Measurements from ENCODE around the gene RRP1.

Gene RRP1

GRCh38 chr21:43750339-43751033, 38.9 kb upstream of the RRP1 start:
- H3K27ac ChIP-seq (ENCODE audit: poor library complexity, severe bottlenecking) = no peak overlapping the region
- no peak for ATAC-seq (ENCODE audit: low read depth)
- no peaks in the 10 kb centered on the region for H3K4me1 ChIP-seq (ENCODE audit: insufficient read depth, poor library complexity, severe bottlenecking)
- no peak for TF ChIP-seq CTCF (IDR thresholded peaks at IDR 0.05; ENCODE audit: poor library complexity, severe bottlenecking)
- H3K4me3 ChIP-seq (ENCODE audit: severe bottlenecking) = no peak overlapping the region
- DNase-seq (ENCODE audit: low spot score) = no peak
- no peaks in the 10 kb centered on the region for H3K27me3 ChIP-seq (ENCODE audit: insufficient read depth, poor library complexity, severe bottlenecking)
- H3K9me3 ChIP-seq (ENCODE audit: severe bottlenecking) = no peaks in the 10 kb centered on the region
- peaks cover 100% of the 10 kb centered on the region for H3K36me3 ChIP-seq (ENCODE audit: low read depth)

GRCh38 chr21:43751955-43752591, 37.3 kb upstream of the RRP1 start:
- Histone ChIP-seq H3K27me3 (ENCODE audit: insufficient read depth, poor library complexity, severe bottlenecking) (no peaks in the 10 kb centered on the region), H3K4me3 (ENCODE audit: severe bottlenecking) (no peak overlapping the region), H3K4me1 (ENCODE audit: insufficient read depth, poor library complexity, severe bottlenecking) (no peaks in the 10 kb centered on the region), H3K27ac (ENCODE audit: poor library complexity, severe bottlenecking) (no peak overlapping the region), H3K9me3 (ENCODE audit: severe bottlenecking) (no peaks in the 10 kb centered on the region), H3K36me3 (ENCODE audit: low read depth) (peaks cover 100% of the 10 kb centered on the region)
- no peak for DNase-seq (ENCODE audit: low spot score)
- no peak for TF ChIP-seq CTCF (IDR thresholded peaks at IDR 0.05; ENCODE audit: poor library complexity, severe bottlenecking)
- ATAC-seq (ENCODE audit: low read depth) = no peak

GRCh38 chr21:43752758-43753438, 36.5 kb upstream of the RRP1 start:
- no peak for TF ChIP-seq CTCF (IDR thresholded peaks at IDR 0.05; ENCODE audit: poor library complexity, severe bottlenecking)
- DNase-seq (ENCODE audit: low spot score) (no peak), ATAC-seq (ENCODE audit: low read depth) (no peak)
- H3K4me1 ChIP-seq (ENCODE audit: insufficient read depth, poor library complexity, severe bottlenecking) = no peaks in the 10 kb centered on the region
- H3K4me3 ChIP-seq (ENCODE audit: severe bottlenecking) = no peak overlapping the region
- H3K27ac ChIP-seq (ENCODE audit: poor library complexity, severe bottlenecking) = no peak overlapping the region
- no peaks in the 10 kb centered on the region for H3K27me3 ChIP-seq (ENCODE audit: insufficient read depth, poor library complexity, severe bottlenecking)
- no peaks in the 10 kb centered on the region for H3K9me3 ChIP-seq (ENCODE audit: severe bottlenecking)
- peaks cover 99% of the 10 kb centered on the region for H3K36me3 ChIP-seq (ENCODE audit: low read depth)

GRCh38 chr21:43753439-43753799, 36.0 kb upstream of the RRP1 start:
- Histone ChIP-seq H3K27me3 (ENCODE audit: insufficient read depth, poor library complexity, severe bottlenecking) (no peaks in the 10 kb centered on the region), H3K4me3 (ENCODE audit: severe bottlenecking) (no peak overlapping the region), H3K4me1 (ENCODE audit: insufficient read depth, poor library complexity, severe bottlenecking) (no peaks in the 10 kb centered on the region), H3K36me3 (ENCODE audit: low read depth) (peaks cover 99% of the 10 kb centered on the region), H3K9me3 (ENCODE audit: severe bottlenecking) (no peaks in the 10 kb centered on the region), H3K27ac (ENCODE audit: poor library complexity, severe bottlenecking) (no peak overlapping the region)
- no peak for TF ChIP-seq CTCF (IDR thresholded peaks at IDR 0.05; ENCODE audit: poor library complexity, severe bottlenecking)
- DNase-seq (ENCODE audit: low spot score) (no peak), ATAC-seq (ENCODE audit: low read depth) (no peak)
